NK-92 (cell line): ENCODE results near the gene FANCC.

ENCODE experiments used
- DNase-seq: peaks from one replicate; lab custom pipeline; 2025; ENCODE audit not compliant: unreplicated experiment; lab: John Stamatoyannopoulos, UW

FANCC gene

GRCh38 chr9:95089257-95090022, 228.1 kb downstream of the FANCC start:
- DNase-seq: no peak

- DNase-seq: no peak
These were observed 228.9 kb downstream of the FANCC start for GRCh38 chr9:95088421-95089161.

DNA sequence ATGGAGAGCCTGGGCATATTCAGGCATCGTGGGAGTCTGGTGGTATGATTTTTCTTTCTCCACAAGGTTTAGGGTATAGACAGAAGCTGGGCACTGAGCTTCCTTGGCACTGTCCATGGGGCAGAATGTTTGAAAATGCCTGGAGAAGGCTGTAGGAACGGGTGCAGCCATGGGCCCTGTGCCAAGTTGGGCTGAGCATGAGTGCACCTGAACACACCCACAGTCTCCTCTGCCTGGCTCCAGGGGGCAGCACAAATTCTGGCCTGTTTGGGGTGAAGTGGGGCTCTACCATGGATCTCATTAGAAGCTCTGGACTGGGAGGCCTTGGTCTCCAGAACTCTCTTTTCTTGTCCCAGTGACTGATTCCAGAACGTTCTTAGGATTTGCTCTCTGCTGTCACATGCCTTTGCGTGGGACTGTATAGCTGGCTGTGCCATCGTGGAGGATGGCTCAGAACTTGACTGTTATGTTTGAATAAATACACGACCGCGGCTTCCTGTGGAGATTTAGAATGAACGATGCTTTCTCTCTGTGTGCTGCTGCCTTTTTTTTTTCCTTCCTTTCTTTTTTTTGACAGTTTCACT, 229.8 kb downstream of the FANCC start:
- DNase-seq: no peak

DNA sequence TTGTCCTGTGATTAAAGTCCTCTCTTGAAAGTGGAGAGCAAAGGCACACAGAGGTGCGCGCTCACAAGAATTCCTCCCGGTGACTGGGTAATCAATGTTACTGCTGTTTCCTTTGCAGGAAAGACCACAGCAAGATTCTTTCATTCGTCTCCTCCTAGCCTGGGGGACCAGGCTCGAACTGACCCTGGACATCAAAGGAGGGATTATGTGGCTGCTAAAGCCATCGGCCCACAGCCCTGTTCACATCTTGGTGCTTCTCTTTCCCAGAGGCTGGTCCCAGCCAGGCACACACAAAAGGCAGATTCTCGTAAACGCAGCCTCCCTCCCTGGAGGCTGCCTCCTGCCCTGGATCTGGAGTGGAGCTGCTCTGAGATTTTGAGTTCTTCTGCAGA, 230.9 kb downstream of the FANCC start:
- no peak for DNase-seq

- no peak for DNase-seq
These were observed 231.5 kb downstream of the FANCC start for GRCh38 chr9:95085861-95086563.

GRCh38 chr9:95085036-95085770, 232.3 kb downstream of the FANCC start:
- DNase-seq: no peak

DNA sequence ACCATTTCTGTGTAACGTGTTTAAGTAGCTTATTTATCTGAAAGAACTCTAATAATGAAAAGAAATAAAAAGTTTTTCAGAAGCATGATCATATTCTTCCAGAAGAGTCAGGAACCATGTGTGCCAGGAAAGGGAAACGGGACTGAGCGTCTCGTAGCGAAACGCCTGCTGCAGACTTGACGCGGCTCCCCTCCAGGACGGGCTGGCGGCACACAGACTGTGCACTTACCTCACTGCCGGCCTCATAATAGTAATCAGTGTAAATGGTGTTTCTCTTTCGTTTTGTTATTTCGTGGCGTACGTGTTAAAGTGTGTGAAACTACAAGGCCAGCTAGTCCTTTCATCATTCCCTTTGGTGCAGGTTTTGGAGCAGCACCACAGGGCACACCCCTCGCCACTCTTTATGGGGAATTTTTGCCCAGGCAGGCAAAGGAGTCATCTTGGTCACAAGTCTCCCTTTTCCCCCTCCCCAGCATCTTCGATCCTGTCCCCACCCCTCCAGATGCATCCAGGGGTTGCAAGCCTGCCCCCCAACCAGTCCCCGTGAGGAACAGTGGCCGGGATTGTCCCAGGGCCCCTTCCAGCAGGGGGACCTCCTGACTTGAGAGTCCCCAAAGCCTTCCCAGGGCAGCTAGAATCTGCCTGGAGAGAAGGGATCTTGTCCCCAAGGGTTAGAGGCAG, 233.1 kb downstream of the FANCC start:
- no peak for DNase-seq

DNA sequence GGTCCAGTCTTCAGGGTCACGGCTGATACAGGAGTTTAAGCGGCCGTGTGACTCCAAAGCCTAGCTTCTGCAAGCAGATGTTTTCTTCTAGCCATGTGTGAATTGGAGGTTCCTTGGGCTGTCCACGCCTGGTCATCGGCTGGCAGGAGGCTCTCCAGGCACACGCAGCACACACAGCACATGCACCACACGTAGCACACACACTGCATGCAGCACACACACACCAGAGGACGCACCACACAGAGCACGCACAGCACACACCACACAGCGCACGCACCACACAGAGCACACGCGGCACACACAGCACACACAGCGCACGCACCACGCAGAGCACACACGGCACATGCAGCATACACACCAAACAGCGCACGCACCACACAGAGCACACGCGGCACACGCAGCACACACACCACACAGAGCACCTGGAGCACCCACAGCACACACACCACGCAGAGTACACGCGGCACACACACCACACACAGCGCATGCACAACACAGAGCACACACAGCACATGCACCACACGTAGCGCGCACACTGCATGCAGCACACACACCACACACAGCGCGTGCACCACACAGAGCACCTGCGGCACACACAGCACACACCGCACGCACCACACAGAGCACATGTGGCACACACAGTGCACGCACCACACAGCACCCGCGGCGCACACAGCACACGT, 234.3 kb downstream of the FANCC start:
- DNase-seq: no peak

DNA sequence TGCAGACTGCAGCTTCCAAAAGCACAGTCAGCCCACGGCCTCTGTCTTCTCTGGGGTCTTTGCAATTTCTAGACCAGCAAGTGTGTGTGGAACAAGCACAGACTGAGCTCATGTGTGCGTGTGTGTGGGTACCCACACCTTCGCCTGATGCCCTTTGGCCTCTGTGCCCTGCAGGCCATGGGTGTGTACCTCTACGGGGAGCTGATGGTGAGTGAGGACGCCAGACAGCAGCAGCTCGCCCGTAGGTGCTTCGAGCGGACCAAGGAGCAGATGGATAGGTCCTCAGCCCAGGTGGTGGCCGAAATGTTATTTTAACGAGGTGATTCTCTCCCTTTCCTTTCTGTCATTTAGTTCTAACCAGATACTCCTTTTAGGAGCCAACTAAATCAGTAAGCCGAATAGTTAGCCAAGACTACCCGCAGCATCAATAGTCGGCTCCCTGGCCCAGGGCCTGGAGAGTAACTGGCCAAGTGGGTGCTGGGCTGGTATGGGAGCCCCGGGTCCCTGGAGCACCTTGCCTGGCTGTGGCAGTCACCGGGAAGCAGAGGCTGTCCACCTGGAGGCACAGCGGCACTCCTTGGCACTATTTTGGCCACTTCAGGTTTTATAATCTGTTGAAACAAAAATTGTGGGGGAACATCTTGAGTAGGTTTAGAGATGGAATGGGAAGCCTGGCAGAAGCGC, 235.0 kb downstream of the FANCC start:
- DNase-seq: no peak

- no peak for DNase-seq
These were observed 235.5 kb downstream of the FANCC start for GRCh38 chr9:95081998-95082397.

DNA sequence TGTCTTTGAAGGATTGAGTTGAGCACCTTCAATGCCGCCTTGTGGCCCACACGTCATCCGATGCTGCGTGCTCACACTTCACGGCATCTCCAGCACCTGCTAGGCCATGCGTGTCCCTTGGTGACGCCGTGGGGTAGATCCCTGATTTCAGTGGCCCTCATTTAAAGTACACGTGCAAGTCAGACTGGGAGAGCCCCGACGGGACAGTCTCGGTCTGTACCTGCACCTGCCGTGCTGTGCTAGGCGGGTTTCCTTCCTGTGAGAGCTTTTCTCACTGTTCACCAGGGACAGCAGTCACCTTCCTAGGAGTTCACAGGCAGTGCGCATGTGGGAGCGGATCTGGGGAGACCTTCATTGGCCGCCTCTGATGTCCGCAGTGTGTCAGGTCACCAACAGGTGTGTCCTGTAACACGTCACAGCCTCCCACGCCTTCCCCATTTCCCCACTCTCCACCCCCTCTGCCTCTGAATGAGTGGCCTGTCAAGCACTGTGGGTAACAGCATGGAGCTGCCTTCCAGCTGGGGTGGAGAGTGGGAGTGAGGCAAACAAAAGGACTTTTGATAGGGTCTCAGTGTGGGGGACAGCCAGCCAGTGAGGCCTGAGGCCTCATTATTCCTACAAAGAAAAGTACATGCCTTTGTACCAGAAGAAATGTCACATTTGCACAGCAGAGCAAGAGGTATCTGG, 236.4 kb downstream of the FANCC start:
- DNase-seq: no peak

DNA sequence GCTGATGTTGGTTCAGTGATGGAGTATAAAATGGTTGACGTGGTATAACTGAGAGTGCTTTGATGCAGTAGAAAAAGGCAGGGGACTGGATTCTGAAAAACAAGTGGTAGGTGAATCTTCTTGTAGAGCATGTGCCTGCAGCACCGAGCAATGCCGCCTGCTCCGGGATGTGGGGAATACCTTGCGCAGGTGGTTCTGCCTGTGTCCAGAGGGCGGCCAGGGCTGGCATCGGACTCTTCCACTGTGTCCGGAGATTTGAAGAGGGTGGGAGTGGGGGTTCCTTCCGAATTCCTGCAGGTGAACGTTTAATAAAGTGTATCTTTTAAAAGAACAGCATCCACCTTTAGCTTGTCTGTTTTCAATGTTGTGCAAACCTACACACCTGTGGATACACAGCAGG, 238.0 kb downstream of the FANCC start:
- no peak for DNase-seq

GRCh38 chr9:95078939-95079338, 238.6 kb downstream of the FANCC start:
- no peak for DNase-seq

- no peak for DNase-seq
These were observed 239.0 kb downstream of the FANCC start for GRCh38 chr9:95078511-95078910.

DNA sequence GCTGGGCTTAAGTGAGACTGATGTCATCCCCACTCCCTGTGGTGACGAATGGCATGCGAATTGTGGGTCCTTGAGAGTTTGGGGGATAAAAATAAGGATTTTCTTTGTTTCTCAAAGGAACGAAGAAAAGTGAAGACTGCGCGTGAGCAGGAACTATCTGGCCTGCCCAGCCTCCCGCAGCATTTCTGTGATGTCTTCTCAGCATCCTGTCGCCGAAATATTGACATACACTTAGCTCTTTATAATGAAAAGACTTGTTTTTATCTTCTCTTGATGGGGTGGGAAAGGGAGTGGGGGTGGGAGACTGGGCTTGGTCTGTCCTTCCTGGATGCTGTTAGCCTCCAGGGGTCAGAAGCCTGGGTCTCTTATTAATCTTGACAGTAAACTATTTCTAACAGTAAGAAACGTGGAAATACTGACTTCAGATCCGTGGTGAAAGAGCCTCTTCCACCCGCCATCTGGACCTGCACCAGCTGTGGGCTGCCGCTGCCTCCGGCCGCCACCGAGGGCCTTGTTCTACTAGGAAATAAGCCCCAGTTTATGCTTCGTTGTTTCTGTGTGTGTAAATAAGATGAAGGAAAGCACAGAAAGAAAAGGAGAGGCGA, 239.6 kb downstream of the FANCC start:
- no peak for DNase-seq

DNA sequence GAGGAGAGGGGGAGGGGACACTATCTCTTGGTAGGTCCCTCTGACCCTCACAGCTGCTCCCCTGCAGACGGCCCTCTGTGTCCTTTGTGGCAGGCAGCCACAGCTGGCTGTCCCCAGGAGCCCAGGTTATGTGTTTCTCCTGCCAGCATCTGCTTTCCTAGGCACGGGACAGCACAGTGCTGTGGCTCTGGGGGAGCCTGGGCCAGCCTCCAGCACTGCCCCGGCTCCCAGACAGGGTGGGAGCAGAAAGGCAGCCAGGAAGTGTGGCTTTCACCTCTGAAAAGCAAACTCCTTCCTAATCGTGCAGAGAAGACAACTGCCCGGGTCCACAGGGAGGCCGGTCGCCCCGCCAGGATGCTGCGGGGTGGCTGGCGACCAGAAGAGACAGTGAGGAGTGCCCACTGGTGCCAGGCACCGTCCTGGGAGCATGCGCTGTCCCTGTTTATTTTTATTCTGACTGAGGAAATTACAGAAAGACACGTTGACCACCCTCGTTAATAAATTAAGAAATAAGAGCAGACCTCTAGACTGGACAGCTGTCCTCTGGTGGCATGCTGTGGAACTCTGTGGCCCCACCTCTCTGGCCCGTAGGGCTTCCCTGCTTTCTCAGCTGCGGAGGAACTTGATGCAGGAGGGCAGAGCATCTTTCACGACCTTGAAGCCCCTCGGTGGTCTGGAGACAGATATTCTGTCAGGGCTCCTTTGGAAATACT, 240.3 kb downstream of the FANCC start:
- no peak for DNase-seq

DNA sequence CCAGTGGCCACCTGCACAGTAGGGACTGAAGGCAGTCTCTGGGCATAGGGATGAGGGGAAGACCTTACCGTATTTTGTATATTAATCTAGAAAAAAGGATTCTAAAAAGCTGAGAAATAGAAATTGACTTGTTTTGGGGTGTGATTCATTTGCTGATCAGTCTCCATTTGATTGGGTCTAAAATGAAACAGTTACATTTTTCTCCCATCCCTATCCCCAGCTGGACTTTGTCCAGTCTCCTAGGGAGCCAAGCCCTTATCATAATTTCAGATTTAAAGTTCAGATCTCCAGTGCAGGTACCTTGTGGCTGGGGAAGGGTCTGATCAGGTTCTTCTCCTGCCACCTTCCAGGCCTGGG, 240.8 kb downstream of the FANCC start:
- no peak for DNase-seq

DNA sequence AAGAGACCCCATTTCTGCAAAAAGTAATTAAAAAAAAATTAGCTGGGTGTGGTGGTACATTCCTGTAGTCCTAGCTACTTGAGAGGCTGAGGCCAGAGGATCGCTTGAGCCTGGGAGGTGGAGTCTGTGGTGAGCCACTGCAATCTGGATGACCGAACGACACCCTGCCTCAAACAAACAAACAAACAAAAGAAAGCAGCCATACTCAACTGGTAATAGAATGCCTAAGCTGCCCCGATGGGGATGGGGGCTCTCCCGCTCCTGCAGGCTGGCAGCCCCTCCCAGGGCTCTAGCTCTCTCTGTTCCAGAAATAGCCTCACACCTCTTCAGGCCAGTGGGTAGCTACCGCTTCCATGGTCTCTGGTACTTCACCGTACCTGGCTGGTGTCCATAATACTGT, 241.8 kb downstream of the FANCC start:
- no peak for DNase-seq
